GM18526 (cell line): Measurements from ENCODE around the gene CSH2.

ENCODE experiments used
- POLR2A ChIP-seq: IDR thresholded peaks from 3 replicates; pipeline ENCODE4 v1.6.1; 2011; ENCODE audit not compliant: insufficient read length; ENCODE audit errors: extremely low read depth

CSH2 gene

DNA sequence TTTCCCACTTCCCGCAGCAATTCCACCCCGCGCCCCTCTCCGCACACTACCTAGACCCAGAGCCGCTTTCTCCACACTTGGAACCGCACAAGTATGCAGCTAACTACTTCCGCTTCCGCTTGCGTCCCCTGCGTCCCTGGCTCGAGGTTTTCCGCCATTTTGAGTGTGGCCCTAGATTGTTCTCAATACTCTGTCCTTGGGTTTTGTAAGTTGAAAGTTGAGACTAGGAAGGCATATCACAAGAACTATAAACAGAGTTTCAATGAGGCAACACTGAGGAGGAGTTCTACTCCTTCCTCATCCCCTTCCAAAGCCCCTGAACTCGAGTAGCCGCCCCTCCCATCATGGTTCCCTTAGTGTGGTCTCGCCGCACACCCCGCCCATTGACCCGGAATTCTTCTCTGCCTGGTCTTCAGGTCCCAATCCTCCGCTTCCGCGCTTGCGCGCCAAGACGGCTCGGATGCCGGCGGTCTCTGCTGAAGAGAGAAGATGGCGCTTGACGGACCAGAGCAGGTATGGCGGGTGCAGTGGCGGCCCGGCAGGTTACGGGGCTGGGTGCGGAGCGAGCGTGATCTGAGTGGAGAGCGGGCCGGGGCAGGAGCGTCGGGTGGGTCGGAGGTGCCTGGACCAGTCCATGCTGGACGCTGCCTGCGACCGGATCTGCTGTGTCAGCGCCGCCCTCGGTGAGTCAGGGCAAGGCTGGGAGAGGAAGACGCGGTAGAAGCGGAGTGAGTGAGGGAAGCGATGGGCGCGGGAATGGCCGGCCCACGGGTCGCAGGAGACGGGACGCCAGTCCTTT is 46.3 kb downstream of the CSH2 start, which contains the start of the genes FTSJ3 and PSMC5:
TSS of gene FTSJ3 (minus strand) at position 662 of the 799 bp plus-strand sequence. CDS start 761 bp downstream, outside the sequence.
TSS of gene PSMC5 (plus strand) at position 430 of the 799 bp plus-strand sequence. CDS start at position 490, 60 bp downstream.
- peak; percentile 94 for TF ChIP-seq POLR2A

DNA sequence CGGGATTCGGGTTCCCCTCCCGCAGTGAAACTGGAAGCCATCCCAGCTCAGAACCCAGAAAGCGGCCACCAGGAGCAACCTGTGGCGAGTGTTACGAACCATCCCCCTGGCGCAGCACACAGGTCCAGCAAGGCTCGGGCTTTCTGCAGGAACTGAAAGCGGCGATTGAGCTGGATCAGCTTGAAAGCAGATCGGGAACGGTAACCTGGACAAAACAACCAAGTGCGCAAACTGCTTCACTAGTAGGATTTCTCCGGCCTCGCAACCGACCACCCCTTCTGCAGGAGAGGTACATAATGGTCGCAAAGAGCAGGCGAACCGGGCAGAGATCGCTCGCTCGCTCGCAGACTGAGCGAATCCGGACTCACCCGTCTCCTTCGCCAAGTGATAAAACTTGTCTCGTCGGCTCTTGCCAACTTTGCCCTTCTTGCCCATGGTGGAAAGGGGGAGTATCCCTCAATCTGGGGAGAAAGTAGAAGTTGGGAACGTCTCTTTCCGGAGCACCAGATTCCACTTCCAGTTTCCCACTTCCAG is 46.9 kb downstream of the CSH2 start:
- no peak for TF ChIP-seq POLR2A

DNA sequence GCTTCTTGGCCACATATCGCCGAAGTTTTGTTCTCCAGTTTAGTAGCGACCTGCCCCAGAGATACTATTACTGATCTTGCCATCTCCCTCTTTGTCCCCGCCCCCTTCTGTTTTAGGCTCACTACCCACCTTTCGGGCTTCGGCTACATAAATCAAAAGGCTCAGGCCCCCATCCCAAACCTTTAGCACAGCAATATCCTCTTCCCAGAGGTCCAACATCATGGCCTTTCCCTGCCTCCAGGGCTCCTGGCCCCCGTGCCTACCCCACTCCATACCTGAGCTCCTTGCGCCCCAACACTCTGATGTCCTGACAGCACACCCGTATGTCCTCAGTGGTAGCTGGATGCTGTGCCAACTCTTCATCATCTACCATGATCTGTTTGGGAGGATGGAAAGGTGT is 49.1 kb downstream of the CSH2 start:
- TF ChIP-seq POLR2A, result no peak

DNA sequence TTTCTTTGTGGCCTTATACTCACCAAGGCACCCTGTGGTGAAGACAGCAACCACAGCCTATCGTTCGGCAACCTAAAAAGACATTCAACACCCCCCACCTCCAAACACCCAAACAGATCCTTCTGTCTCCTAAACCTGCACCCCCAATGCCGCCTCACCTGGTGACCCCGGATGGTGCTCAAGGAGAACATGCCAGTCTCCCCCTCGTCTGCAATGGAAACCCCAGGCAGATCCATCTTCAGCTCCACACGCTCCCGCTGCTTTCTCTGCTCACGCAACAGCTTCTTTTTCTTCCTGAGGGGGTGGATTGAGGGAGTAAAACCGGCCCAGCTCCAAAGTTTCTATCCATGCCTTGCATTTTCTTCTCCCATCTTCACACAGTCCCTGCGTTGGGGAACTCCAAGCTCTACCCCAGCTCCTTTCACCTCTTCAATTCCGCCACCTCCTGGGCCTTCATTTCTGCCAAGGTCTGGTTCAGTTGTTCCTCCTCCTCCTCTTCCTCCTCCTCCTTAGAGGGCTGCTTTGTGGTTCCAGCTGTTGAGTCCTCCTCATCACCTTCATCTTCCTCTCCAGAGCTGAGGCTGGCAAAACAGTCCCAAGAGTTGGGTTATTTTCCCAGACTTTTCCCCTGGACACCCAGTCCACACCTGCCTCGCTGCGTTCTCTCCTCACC is 49.7 kb downstream of the CSH2 start:
- no peak for TF ChIP-seq POLR2A

DNA sequence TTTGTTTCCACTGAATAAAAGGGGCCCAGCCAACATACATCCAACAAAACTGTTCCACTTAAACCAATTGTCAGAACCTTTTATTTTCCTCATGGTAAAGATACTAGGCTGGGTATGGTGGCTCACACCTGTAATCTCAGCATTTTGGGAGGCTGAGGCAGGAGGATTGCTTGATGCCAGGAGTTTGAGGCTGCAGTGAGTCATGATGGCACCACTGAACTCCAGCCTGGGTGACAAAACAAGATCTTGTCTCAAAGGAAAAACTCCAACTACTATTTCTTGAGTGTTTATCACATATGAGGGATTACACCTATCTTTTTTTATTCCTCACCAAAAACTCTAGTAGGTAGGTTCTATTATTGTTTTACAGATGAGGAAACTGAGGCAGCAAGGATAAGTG is 50.9 kb downstream of the CSH2 start:
- TF ChIP-seq POLR2A, result no peak
